Lower leg skin (tissue), 4 donors: ENCODE results near the gene MAN1C1. TPM values are rescaled to one million over a fixed set of nuclear protein-coding genes. Genes with fewer than 3 reads are reported as not detected.

Experiments
- DNase-seq, 2 donors: peaks; one replicate each; pipeline ENCODE4 v3.0.0-alpha.2; 2019; ENCODE audit warnings: low spot score in 2 of 2
- H3K4me3 ChIP-seq: fragments of 200-600 bp; sonication (generic); 2 replicates; pipeline ENCODE4 v1.5.1; 2017; ENCODE audit warnings: mild to moderate bottlenecking, low read depth; ENCODE audit not compliant: poor library complexity, severe bottlenecking
- POLR2A ChIP-seq, 2 donors: fragments of 450-650 bp; IDR thresholded peaks; one replicate each; pipeline ENCODE4 v1.6.1; 2016 to 2017; ENCODE audit warnings: antibody characterized with exemption in 2 of 2, mild to moderate bottlenecking in 1 of 2, moderate library complexity in 1 of 2
- WGBS, 2 donors: methylation state at CpG; one replicate each; pipeline ENCODE4 v1.1.5; 2018; 5-methylcytosine and 5-hydroxymethylcytosine counted together
- intact Hi-C: fragments of 100-400 bp; cut with DNase I; formaldehyde crosslinking; loops from one replicate; pipeline ENCODE4 v1.15.0; 2023; ENCODE audit warnings: low total_unique reads
- total RNA-seq, 4 donors: library from RNA; depleted of rRNA; stranded (reverse); fragments of >200 nt; gene quantifications; one replicate each; pipeline ENCODE4 v1.1.0, GENCODE V29; 2016
- TF ChIP-seq, protein P1 (sequence below), 3 donors: fragments of 450-650 bp; IDR thresholded peaks; one replicate each; pipeline ENCODE4 v1.5.1; 2016; ENCODE audit warnings: antibody characterized with exemption in 3 of 3, mild to moderate bottlenecking in 3 of 3, moderate library complexity in 2 of 3

MAN1C1 gene
- total RNA-seq, 4 donors from 2014 or later, result 5.9 to 7.3 (median 6.6) TPM

GRCh38 chr1:25607123-25607522 lies 9.5 kb upstream of the MAN1C1 start:
- intact Hi-C loops, result loop anchor here (5.0 kb wide), 2 partner anchors 135 to 205 kb away; no protein-coding TSS in a partner anchor
- TF ChIP-seq POLR2A (IDR thresholded peaks at IDR 0.05), result no peak
- TF ChIP-seq, protein P1, sequence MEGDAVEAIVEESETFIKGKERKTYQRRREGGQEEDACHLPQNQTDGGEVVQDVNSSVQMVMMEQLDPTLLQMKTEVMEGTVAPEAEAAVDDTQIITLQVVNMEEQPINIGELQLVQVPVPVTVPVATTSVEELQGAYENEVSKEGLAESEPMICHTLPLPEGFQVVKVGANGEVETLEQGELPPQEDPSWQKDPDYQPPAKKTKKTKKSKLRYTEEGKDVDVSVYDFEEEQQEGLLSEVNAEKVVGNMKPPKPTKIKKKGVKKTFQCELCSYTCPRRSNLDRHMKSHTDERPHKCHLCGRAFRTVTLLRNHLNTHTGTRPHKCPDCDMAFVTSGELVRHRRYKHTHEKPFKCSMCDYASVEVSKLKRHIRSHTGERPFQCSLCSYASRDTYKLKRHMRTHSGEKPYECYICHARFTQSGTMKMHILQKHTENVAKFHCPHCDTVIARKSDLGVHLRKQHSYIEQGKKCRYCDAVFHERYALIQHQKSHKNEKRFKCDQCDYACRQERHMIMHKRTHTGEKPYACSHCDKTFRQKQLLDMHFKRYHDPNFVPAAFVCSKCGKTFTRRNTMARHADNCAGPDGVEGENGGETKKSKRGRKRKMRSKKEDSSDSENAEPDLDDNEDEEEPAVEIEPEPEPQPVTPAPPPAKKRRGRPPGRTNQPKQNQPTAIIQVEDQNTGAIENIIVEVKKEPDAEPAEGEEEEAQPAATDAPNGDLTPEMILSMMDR (IDR thresholded peaks at IDR 0.05), result no peak
- no peak for DNase-seq
- WGBS, 2 donors, result 93 to 94% methylated on average over 5 of the region's 5 CpGs
- H3K4me3 ChIP-seq, result no peak overlapping the region

GRCh38 chr1:25608488-25609178 lies 8.0 kb upstream of the MAN1C1 start:
- WGBS, 2 donors, result 16 to 17% methylated on average over 15 of the region's 15 CpGs
- peak; percentile 88 to 97 for DNase-seq

DNA sequence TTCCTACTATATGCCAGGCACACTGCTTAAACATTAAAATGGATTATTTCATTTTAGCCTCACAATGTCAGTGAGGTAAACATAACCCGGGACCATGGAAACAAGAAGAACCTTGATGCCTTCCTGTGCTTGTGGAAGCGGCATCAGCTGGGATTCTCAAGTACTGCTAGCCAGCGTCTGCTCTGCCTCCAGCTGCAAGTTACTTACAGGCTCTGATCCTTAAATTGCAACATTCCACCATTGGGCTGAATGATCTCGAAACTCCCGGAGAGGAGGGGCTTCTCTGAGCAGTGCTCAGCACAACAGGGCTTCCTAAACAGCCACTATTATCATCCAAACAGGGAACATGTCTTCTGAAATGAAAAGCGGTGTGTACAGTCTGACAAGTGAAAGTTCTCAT lies 6.7 kb upstream of the MAN1C1 start:
- TF ChIP-seq, protein P1 (IDR thresholded peaks at IDR 0.05), result no peak
- TF ChIP-seq POLR2A (IDR thresholded peaks at IDR 0.05), result no peak
- H3K4me3 ChIP-seq, result no peak overlapping the region
- 61 to 69% methylated on average over 6 of the region's 6 CpGs for WGBS, 2 donors
- intact Hi-C loops, result loop anchor here (5.0 kb wide), 2 partner anchors 132 to 202 kb away; no protein-coding TSS in a partner anchor
- peak in 1 of 2 donors; percentile 23 for DNase-seq

More at GRCh38 chr1:25608488-25609178, 8.0 kb upstream of the MAN1C1 start:
- no peak overlapping the region for H3K4me3 ChIP-seq
- TF ChIP-seq, protein P1 (IDR thresholded peaks at IDR 0.05), result peak in 1 of 3 donors; percentile 67
- no peak for TF ChIP-seq POLR2A (IDR thresholded peaks at IDR 0.05)
- intact Hi-C loops, result loop anchor here (5.0 kb wide), 2 partner anchors 134 to 204 kb away; no protein-coding TSS in a partner anchor

DNA sequence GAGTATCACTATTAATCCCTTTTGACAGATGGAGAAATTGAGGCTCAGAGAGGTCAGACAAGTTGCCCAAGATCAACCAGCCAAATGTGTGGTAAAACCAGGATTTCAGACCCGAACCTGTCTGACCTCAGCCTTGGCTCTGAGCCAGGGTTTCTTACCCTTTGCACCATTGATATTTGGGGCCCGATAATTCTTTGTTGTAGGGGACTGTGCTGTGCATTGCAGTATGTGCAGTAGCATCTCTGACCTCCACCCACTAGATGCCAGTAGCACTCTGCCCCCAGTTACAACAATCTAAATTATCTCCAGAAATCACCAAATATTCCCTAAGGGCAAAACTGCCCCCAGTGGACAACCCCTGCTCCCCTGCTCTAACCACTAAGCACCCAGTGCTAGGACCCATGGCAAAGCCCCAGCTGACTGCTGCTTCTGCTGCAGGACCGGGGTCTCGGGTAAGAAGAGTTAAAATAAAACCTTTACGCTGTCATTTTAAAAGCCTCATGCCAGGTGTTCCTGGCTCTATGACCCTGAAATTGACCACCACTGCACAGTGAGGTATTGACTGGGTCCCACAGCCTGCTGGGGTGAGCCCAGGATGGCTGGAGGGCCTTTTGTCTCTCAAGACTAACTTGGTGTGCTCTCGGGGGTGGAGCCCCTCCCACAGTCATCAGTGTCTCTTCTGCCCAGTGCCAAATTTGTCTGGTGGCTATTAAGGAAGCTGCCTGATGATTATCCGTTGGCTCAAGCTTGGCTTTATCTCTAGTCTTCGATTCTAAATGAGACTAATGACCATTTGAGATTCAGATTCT lies 5.6 kb upstream of the MAN1C1 start:
- TF ChIP-seq, protein P1 (IDR thresholded peaks at IDR 0.05), result no peak
- TF ChIP-seq POLR2A (IDR thresholded peaks at IDR 0.05), result no peak
- H3K4me3 ChIP-seq, result no peak overlapping the region
- peak in 1 of 2 donors; percentile 70 for DNase-seq
- WGBS, 2 donors, result 55 to 58% methylated on average over 8 of the region's 8 CpGs
- intact Hi-C loops, result no loop called here

- WGBS, 2 donors, result 96 to 97% methylated on average over 1 of the region's 1 CpG
- peak in 1 of 2 donors; percentile 28 for DNase-seq
- TF ChIP-seq POLR2A (IDR thresholded peaks at IDR 0.05), result no peak
- TF ChIP-seq, protein P1 (IDR thresholded peaks at IDR 0.05), result no peak
- no peak overlapping the region for H3K4me3 ChIP-seq
- intact Hi-C loops, result no loop called here
These were observed 4.7 kb upstream of the MAN1C1 start for GRCh38 chr1:25611843-25612242.
